HG03575 (cell line): Measurements from ENCODE around the gene MYLK4.

Experiments
- ATAC-seq: cut with Tn5 transposase; IDR thresholded peaks from one replicate; pipeline ENCODE4 v1.9.1; 2021; ENCODE audit not compliant: unreplicated experiment, insufficient number of reproducible peaks, low FRiP score; ENCODE audit errors: extremely low read depth

The MYLK4 gene

DNA sequence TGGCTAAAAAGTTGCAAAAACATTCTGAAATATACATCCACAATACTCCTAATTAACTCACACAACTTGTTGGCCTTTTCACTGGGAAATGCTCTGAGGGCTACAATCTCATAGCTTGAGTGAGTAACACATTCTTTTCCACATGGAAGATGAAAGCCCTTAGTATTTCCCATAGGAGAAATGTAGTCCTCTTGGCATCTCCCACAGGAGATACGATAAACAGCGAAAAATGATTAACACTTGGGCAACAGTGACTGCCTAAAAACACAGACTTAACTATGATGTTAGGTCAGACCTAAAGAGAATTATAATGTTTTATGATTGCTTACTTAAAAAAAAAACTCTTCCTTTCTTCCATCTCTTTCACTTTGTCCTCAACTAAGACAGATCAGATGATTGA lies 9.0 kb downstream of the MYLK4 start:
- no peak for ATAC-seq

DNA sequence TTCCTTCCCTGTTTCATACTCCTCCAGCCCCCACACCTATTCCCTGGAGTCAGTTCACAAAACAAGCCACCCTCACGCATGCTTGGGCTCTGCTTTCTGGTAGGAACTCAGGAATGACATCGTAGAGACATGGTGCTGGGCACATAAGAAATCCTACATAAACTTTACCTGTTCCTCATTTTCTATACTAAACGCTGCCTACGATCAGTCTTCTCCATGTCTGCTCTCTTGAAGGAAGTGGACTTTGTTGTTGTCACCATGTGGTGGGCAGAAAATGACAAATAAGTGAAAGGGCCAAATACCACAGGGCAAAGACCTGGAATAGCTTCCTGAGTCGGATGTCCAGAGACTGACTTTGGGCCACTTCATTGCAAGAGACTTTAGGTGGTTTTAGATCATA lies 10.1 kb downstream of the MYLK4 start:
- no peak for ATAC-seq

DNA sequence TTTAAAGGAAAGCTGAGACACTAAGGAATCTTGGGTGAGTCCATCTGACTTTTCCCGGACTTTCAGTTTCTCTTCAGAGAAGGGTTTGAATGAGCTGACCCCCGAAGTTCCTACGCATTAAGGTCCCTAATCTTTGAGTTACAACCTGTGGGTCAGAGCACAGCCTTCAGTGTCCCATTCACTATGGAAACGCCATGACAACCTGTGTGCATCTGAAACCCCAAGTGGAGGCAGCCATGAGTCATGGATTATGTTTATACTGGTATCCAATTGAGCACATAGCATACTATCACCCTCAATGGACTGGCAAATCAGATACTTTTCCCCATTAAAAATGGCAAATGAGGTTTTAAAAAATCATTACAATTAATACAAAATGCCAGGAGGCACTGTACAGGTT lies 11.4 kb downstream of the MYLK4 start:
- no peak for ATAC-seq

DNA sequence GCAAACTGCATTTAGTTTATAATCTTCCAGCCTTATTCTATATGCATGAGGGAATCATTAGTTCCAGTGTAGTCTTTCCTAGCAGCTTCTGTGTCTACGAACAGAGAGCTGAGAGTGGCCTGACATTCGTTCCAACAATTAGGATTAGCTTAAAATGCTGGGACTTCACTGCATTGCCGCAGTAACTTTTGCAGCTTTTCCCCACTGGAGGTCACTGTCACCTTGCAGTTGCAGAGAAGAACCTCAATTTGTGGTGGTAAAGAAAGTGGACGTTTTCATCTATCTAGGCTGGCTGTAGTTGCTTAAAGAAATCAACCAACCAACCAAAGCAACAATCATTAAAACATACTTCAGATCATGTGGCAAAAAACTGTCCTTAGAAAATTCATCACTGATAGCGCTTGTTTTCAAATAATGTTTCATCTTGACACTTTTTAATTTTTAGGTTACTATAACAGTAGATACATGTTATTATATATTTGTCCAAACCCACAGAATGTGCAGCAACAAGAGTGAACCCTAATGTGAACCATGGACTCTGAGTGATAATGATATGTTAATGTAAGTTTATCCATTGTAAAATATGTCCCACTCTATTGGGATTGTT lies 12.2 kb downstream of the MYLK4 start:
- ATAC-seq, result no peak

DNA sequence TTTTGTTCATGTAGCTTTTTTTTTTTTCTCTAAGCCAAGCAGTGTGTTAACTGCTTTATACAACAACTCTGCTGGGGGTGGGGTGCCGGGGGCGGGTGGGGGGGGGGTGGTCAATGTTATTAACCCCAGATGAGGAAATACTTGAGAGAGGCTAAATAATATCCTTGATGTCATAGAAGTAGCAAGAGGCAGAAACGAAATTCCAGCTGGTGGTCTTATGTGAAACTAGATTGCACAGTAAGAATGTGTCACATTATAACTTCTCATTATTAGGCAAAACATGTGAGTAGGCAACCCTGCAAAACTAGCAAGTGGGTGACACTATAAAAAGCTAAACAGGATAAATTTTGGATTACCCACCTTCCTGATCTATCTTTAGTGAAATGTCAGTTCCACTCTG lies 12.8 kb downstream of the MYLK4 start:
- ATAC-seq, result no peak

DNA sequence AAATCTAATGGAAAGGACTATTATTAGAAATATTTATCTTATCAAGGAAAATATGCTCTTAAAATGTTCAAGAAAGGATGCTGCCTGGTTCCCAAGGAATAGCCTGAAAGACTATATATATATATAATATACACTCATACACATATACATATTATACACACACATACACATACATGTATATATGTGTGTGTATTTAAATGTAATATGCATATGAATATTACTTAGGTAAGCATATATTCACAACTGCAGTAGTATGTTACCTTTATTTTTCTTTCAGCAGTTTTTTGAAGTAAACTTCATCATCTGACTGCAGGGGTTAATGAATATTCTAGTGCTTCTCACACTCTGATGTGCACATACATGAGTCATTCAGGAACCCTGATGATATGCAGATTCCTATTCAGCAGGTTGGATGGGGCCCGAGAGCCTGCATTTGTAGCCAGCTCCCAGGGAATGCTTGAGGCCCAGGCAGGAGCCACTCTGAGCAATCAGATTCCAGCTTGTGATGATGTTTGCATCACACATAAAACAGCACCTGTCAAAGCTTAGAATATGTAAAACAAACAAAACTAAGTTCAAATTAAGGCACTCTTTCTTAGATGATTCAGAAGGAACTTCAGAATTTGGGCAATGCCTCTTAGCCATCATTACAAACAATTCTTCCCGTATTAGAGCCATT lies 16.1 kb downstream of the MYLK4 start:
- no peak for ATAC-seq

DNA sequence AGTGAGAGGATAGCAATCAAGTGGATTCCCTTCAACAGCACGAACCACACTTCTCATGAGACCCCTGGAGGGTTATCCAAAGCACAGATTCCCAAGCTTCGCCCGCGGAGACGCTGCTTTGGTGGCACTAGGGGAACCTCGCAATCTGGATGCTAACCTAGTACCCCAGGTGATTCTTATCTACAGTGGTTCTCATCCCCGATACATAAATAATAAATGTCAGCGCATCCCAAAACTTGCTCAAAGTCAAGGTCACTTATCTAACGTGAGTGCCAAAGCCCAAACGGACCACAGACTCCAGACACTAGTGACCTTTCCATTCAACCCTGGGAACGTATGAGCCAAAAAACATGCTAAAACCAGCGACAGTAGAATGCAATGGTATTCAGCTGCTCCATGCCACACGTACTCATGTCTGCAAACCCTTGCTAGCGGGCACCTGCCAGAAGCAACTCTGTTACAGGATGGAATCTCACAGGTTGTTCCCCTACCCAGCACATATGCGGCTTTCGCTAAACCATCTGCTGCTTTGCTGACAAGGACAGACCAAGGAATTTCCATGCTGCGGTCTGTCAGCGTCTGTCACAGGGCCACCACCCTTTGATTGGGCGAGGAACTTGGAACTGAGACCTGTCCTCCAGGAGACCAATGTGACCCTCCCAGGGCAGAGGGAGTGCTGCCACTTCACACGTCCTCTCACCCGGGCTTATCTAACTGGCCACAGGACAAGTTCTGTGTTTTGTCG lies 16.8 kb downstream of the MYLK4 start:
- ATAC-seq, result no peak

DNA sequence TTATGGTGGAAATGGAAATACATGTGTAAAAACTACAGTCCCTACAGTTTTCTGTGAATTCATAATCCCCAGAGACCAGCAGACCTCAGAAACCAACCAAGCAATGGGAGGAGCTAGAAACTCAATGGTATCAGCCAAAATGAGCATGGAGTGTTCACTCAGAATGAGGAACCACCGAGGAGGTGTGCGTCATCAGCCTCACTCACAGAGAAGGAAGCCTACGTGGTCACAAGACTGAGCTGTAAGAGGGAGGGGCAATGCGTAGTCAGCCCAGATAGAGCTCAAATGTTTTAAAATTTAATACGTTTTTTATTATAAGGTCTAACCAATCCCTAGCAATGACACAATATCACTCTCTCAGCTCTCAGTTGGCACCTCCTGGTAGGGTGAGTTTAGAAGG lies 17.4 kb downstream of the MYLK4 start:
- ATAC-seq, result no peak

DNA sequence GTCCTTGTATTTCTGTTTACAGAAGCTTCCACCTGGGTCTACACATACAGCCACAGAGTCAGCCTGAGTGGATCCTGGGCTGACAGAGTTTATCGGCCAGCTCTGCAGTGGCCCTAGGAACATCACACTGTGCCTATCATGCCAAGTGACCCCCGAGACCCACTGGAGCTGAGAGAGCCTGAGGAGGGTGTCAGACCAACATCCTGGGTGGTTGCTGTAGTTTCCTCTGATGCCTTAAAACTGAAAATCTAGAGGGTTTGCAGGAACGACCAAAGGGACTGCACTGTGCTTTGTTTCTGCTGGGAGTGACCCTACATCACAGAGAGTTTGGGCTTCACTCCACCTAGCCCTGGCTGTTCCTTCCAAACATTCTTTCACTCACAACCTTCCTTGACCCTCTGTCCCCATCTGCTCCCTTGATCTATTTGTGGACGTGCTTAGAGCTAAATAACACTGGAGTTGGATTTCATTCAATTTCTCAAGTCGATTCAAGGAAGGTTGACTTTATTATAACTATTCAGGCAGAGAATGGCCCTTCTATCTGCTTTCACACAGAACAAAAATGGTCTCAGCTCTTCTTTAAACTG lies 18.1 kb downstream of the MYLK4 start:
- no peak for ATAC-seq

DNA sequence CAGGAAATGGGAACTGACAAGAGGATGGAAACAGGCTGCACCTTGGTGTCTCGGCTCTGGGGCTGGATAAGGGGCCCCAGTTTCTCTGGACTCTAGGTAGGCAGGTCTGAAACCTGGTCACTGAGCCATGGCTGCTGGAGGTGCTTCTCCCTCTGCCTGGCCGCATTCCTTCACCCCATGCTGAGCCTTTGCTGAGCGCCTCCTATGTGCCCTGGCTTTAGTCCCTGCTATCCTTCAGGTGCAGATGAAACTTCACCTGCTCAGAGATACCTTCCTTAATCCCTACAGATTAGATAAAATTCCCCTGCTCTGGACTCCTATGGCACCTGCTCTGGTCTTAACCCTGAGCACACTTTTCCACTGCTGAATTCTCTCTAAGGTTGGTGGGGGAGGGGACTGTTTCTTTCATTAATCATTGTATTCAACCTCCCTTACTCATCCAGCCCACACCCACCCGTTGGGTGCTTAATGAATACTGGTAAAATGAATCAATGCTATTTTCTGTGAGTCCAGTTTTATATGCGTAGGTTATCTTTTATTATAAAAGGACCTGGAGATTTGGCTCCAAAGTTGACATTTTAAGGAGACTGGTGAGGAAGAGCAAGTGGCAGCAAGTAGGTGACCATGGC lies 19.3 kb downstream of the MYLK4 start:
- no peak for ATAC-seq

DNA sequence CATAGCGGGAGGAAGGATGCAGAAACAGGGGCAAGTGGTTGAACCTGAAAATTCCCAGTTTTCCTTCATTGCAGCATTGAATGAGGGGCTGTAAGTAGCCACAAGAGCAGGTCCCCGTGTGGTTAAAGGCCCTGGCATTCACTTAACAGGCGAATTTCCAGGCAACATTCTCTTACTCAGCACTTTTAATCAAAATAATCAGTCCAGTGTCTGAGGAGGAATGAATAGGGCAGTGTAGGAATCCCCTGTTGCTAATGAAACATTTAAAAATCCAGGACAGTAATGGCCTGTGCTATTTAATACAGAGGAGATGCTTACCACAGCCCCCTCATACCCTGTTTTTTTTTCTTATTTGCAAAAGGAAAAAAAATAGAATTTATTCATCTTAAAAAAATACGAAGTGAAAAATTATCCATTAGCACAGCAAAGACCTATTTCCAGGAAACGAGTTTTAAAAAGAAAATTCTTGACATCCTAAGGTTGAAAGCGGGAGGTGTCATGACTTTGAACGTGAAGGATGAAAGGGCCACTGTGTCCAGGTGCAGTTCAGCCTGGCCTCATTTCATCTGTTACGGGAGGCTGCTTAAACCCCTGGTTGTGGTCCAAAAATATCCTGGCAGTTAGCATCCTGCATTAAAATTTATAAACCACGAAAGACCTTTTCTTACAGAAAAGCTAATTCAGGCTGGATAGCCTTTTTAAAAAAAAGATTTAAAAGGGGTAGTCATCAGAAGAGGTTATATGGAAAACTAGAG lies 20.2 kb downstream of the MYLK4 start:
- ATAC-seq, result no peak

DNA sequence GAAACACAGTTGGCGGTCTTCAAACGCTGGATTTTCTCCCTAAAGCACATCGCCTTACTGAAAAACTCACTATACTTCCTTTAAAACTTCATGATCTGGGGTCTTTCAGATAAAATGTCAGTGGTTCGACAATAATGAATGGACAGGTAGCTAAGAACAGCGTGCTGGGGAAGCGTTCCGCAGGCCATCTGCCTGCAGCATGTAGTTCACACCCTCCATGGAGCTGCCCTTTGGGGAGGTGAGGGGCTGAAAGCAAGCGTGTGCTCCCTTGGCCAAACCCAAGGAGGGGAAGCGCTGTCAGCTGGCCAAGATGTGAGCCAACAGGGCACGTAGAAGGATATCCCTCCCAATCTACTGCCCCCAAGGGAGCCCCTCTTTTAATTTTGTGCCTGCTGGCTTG lies 20.8 kb downstream of the MYLK4 start:
- no peak for ATAC-seq

DNA sequence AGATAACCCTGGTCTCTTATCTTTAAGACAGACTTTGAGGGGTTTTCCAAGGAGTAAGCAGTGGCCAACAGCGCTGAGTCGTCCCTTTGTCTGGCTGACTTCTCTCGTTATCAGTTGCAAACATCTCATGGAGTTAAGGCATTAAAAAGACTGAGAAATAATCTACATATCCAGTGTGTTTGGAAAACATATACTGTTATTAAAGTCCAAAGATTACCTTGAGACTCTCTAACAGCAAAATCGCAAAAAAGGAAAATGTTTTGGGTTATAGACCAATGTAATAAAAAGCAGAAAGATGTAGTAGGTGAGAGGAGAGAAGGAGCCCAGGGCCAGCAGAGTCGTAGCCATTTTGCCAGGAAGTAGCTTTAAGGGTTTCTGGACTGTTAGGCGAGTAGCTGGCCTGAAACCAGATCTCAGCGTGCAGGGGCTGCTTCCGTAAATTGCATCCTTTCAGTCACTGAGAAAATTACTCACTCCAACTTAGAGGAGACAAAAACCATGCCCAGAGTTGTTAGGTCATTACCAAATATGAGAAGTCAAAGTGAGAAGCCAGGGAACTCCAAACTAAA lies 24.6 kb downstream of the MYLK4 start:
- no peak for ATAC-seq

DNA sequence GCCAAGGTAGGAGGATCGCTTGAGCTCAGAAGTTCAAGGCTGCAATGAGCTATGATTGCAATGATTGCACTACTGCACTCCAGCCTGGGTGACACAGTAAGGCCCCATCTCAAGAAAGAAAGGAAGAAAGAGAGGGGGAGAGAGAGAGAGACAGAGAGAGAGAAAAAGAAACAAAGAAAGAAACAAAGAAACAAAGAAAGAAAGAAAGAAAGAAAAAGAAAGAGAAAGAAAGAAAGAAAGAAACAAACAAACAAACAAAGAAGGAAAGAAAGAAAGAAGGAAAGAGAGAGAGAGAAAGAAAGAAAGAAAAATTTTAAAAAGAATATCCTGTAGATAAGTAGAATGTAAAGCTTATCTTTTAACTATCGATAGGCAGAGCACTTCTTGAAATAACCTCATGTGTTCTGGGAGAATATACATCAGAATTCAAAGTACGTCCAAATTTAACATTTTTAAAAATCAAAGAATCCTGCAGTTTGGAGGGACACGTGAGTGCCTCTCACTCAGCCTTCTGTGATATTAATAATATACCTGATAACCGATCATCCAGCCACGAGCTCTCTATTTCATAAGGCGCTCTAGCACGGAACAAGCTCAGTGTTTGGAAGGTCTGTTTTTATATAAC lies 25.2 kb downstream of the MYLK4 start:
- no peak for ATAC-seq

DNA sequence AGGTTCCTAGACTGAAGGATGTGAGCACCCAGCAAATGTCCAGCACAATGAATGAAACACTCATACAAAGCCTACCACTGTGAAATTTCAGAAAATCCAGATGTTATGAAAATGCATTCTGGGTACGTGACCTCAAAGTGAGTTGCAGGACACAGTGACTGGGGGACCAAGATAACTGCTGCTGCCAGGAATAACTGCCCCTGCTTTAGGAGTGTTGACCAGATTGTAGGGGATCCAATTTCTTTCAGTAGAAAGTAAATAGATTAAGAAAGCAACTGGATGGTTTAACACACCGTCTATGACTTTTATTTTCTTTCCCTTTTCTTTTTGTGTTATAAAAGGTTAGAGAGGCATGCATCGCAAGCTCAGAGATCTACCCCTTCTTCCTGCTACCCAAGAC lies 29.5 kb downstream of the MYLK4 start:
- no peak for ATAC-seq

DNA sequence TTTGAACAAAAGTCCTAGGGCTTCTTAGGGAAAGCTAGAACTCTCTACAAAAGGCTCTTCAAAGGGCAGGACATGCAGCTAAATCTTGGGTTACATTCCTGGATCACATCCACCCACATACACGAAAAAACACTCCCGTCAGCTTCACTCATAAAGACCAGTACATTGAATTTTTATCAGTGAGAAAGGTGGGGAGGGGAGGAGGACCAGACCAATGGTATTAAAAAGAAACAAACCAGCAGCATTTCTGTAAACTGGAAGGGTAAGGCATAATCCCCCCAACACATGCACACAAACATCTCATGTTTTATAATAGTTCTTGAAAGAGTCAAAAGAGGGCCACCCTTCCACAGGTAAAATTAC lies 31.6 kb downstream of the MYLK4 start:
- no peak for ATAC-seq

DNA sequence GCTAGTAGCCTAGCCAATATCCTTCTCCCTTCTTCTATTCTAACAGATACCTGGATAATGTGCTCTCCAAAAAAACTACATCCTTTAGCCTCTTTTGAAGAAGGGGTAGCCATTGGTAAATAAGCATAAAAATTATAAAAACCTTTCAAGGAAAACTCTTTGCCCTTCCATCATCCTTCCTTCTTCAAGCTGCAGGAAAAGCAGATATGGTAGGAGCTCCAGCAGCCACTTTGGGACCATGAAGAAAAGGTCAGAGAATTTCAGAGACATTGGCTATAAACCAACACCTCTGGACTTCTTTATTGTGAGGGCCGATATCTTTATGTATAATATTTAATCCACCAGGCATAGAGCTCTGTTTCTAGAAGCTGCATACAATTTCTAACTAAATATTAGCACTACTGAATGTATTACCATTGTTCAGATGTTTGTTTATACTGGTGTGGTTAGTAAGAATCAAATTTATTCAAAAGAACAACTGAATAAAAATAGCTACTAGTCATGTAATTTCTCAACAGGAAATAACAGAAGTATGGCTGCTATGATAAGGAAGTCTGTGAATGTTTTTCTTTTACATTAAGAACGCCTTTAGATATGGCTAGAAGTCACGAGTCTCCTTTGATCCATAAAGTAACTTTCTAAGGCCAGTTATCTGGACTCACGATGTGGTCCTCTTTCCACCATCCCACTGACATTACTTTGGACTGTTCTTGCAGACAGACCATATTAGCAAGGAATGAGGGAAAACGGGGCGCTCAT lies 32.2 kb downstream of the MYLK4 start:
- no peak for ATAC-seq
